Germinal center (tissue), 1 donor: ENCODE measurements around the gene MTA3.

Experiments used
- DNase-seq: peaks from one replicate; pipeline ENCODE4 v3.0.0; 2012; ENCODE audit warnings: mixed read lengths, low spot score

The MTA3 gene

GRCh38 chr2:42733852-42734251 is 165.4 kb downstream of the MTA3 start:
- no peak for DNase-seq

- no peak for DNase-seq
Measured at GRCh38 chr2:42736598-42737322, 168.3 kb downstream of the MTA3 start.

- DNase-seq = no peak
Measured at GRCh38 chr2:42741140-42741539, 172.7 kb downstream of the MTA3 start.

GRCh38 chr2:42742740-42743658 is 174.6 kb downstream of the MTA3 start:
- no peak for DNase-seq

GRCh38 chr2:42743659-42743990 is 175.2 kb downstream of the MTA3 start:
- no peak for DNase-seq

- DNase-seq = no peak
Measured at GRCh38 chr2:42744545-42745082, 176.2 kb downstream of the MTA3 start.

GRCh38 chr2:42747422-42747821 is 179.0 kb downstream of the MTA3 start:
- DNase-seq = no peak

GRCh38 chr2:42748840-42749239 is 180.4 kb downstream of the MTA3 start:
- DNase-seq = no peak

- peak; percentile 42 for DNase-seq
Measured at GRCh38 chr2:42752314-42752713, 183.9 kb downstream of the MTA3 start.

GRCh38 chr2:42752816-42753813 is 184.7 kb downstream of the MTA3 start:
- no peak for DNase-seq

GRCh38 chr2:42754021-42754775 is 185.8 kb downstream of the MTA3 start:
- DNase-seq = peak; percentile 73

GRCh38 chr2:42754776-42755140 is 186.3 kb downstream of the MTA3 start:
- DNase-seq = no peak

GRCh38 chr2:42755191-42755880 is 186.9 kb downstream of the MTA3 start:
- no peak for DNase-seq

GRCh38 chr2:42756150-42756775 is 187.8 kb downstream of the MTA3 start:
- DNase-seq = no peak

- no peak for DNase-seq
Measured at GRCh38 chr2:42756966-42757513, 188.6 kb downstream of the MTA3 start.

GRCh38 chr2:42757981-42758740 is 189.7 kb downstream of the MTA3 start:
- DNase-seq = no peak

GRCh38 chr2:42758751-42759150 is 190.3 kb downstream of the MTA3 start:
- DNase-seq = no peak

- DNase-seq = no peak
Measured at GRCh38 chr2:42761554-42761953, 193.1 kb downstream of the MTA3 start.

GRCh38 chr2:42762155-42762554 is 193.7 kb downstream of the MTA3 start:
- no peak for DNase-seq
